Memory B cell (primary cell): ENCODE measurements around the gene C4A.
A peak's percentile ranks its signal among the peaks of the same experiment; 100 is the strongest.
"Not testable (repeated sequence)": the region's sequence is repeated elsewhere in the genome, so short reads cannot be mapped to it uniquely, and the experiment has no call there.

Experiments
- ATAC-seq: fragments of 150-1000 bp; cut with Tn5 transposase; 2 replicates; pipeline ENCODE4 v1.10.0; 2021; ENCODE audit warnings: low read depth, mild to moderate bottlenecking, moderate library complexity
- DNase-seq, 2 donors: peaks; one replicate each; pipeline ENCODE4 v3.0.0; 2022; ENCODE audit warnings: low spot score in 2 of 2
- H3K27ac Mint-ChIP-seq: one replicate; pipeline ENCODE4 v1.8.0; 2022; ENCODE audit warnings: mild to moderate bottlenecking, moderate library complexity, mixed read lengths
- H3K27me3 Mint-ChIP-seq: one replicate; pipeline ENCODE4 v1.8.0; 2022; ENCODE audit warnings: mixed read lengths
- H3K36me3 Mint-ChIP-seq: one replicate; pipeline ENCODE4 v1.8.0; 2022; ENCODE audit warnings: mild to moderate bottlenecking, mixed read lengths
- H3K4me1 Mint-ChIP-seq: one replicate; pipeline ENCODE4 v1.8.0; 2022; ENCODE audit warnings: mixed read lengths
- H3K4me3 Mint-ChIP-seq: one replicate; pipeline ENCODE4 v1.8.0; 2022; ENCODE audit warnings: mild to moderate bottlenecking, moderate library complexity, mixed read lengths
- H3K9me3 Mint-ChIP-seq: one replicate; pipeline ENCODE4 v1.8.0; 2022; ENCODE audit warnings: mixed read lengths

C4A gene

GRCh38 chr6:31968326-31968725, 13.5 kb upstream of the C4A start:
- Mint-ChIP-seq H3K36me3 (peaks cover 33% of the 10 kb centered on the region), H3K4me3 (no peak overlapping the region), H3K4me1 (peaks cover 27% of the 10 kb centered on the region), H3K27ac (no peak overlapping the region), H3K9me3 (no peaks in the 10 kb centered on the region), H3K27me3 (no peaks in the 10 kb centered on the region)
- DNase-seq (no peak), ATAC-seq (no peak)

GRCh38 chr6:31968791-31969711, 12.8 kb upstream of the C4A start:
- ATAC-seq = no peak
- no peaks in the 10 kb centered on the region for H3K9me3 Mint-ChIP-seq
- no peaks in the 10 kb centered on the region for H3K27me3 Mint-ChIP-seq
- no peak overlapping the region for H3K4me3 Mint-ChIP-seq
- peaks cover 29% of the 10 kb centered on the region for H3K36me3 Mint-ChIP-seq
- peak overlapping the region; percentile 100 for H3K27ac Mint-ChIP-seq
- peaks cover 28% of the 10 kb centered on the region for H3K4me1 Mint-ChIP-seq
- DNase-seq = no peak

GRCh38 chr6:31969712-31970603, 11.9 kb upstream of the C4A start:
- Mint-ChIP-seq H3K36me3 (peaks cover 28% of the 10 kb centered on the region), H3K4me1 (peaks cover 30% of the 10 kb centered on the region), H3K27ac (peak overlapping the region; percentile 100), H3K4me3 (peak overlapping the region; percentile 98), H3K27me3 (no peaks in the 10 kb centered on the region), H3K9me3 (no peaks in the 10 kb centered on the region)
- ATAC-seq = no peak
- DNase-seq = no peak

GRCh38 chr6:31970604-31971271, 11.1 kb upstream of the C4A start:
- H3K9me3 Mint-ChIP-seq = no peaks in the 10 kb centered on the region
- H3K4me3 Mint-ChIP-seq = peak overlapping the region; percentile 98
- ATAC-seq (no peak), DNase-seq (no peak)
- H3K27ac Mint-ChIP-seq = peak overlapping the region; percentile 100
- peaks cover 28% of the 10 kb centered on the region for H3K4me1 Mint-ChIP-seq
- no peaks in the 10 kb centered on the region for H3K27me3 Mint-ChIP-seq
- peaks cover 21% of the 10 kb centered on the region for H3K36me3 Mint-ChIP-seq

GRCh38 chr6:31971279-31971992, 10.4 kb upstream of the C4A start:
- peaks cover 19% of the 10 kb centered on the region for H3K36me3 Mint-ChIP-seq
- no peak for ATAC-seq
- H3K27ac Mint-ChIP-seq = peak overlapping the region; percentile 100

GRCh38 chr6:31971993-31972708, 9.7 kb upstream of the C4A start, which contains the start of gene DXO:
Gene DXO, minus strand, starts transcription at chr6:31972138. Its CDS starts 463 bp downstream, at chr6:31971675.
- Mint-ChIP-seq H3K27ac (peak within 1 kb of the TSS; percentile 100), H3K36me3 (peaks cover 14% of the 10 kb centered on the region), H3K4me3 (peak within 1 kb of the TSS; percentile 98), H3K27me3 (no peaks in the 10 kb centered on the region), H3K9me3 (no peaks in the 10 kb centered on the region), H3K4me1 (peaks cover 26% of the 10 kb centered on the region)
- peak; percentile 98 for DNase-seq
- peak; percentile 79 for ATAC-seq

More at GRCh38 chr6:31971279-31971992, 10.4 kb upstream of the C4A start:
- no peaks in the 10 kb centered on the region for H3K9me3 Mint-ChIP-seq
- DNase-seq = no peak
- peaks cover 28% of the 10 kb centered on the region for H3K4me1 Mint-ChIP-seq
- no peaks in the 10 kb centered on the region for H3K27me3 Mint-ChIP-seq
- H3K4me3 Mint-ChIP-seq = peak overlapping the region; percentile 98

GRCh38 chr6:31972709-31973350, 9.0 kb upstream of the C4A start:
- peaks cover 7% of the 10 kb centered on the region for H3K36me3 Mint-ChIP-seq
- H3K4me3 Mint-ChIP-seq = peak overlapping the region; percentile 98
- H3K27ac Mint-ChIP-seq = peak overlapping the region; percentile 100
- DNase-seq (no peak), ATAC-seq (no peak)
- H3K27me3 Mint-ChIP-seq = no peaks in the 10 kb centered on the region
- H3K4me1 Mint-ChIP-seq = peaks cover 26% of the 10 kb centered on the region
- no peaks in the 10 kb centered on the region for H3K9me3 Mint-ChIP-seq

- not testable (repeated sequence) for H3K36me3 Mint-ChIP-seq, H3K4me3 Mint-ChIP-seq, H3K27me3 Mint-ChIP-seq, H3K27ac Mint-ChIP-seq, ATAC-seq, DNase-seq, H3K9me3 Mint-ChIP-seq
- peaks cover 19% of the 10 kb centered on the region for H3K4me1 Mint-ChIP-seq
These were observed 5.8 kb upstream of the C4A start for GRCh38 chr6:31976065-31976464.

GRCh38 chr6:31977816-31978431, 3.9 kb upstream of the C4A start:
- Mint-ChIP-seq H3K27me3 (no peaks in the 10 kb centered on the region), H3K27ac (no peak overlapping the region)

GRCh38 chr6:31978831-31979230, 3.0 kb upstream of the C4A start:
- DNase-seq (no peak), ATAC-seq (no peak)
- peaks cover 7% of the 10 kb centered on the region for H3K4me1 Mint-ChIP-seq
- peaks cover 5% of the 10 kb centered on the region for H3K36me3 Mint-ChIP-seq
- H3K4me3 Mint-ChIP-seq = no peak overlapping the region
- H3K9me3 Mint-ChIP-seq = no peaks in the 10 kb centered on the region
- no peaks in the 10 kb centered on the region for H3K27me3 Mint-ChIP-seq
- H3K27ac Mint-ChIP-seq = peak overlapping the region; percentile 69

More at GRCh38 chr6:31977816-31978431, 3.9 kb upstream of the C4A start:
- no peak overlapping the region for H3K4me3 Mint-ChIP-seq
- ATAC-seq (no peak), DNase-seq (no peak)
- H3K36me3 Mint-ChIP-seq = peaks cover 5% of the 10 kb centered on the region
- H3K4me1 Mint-ChIP-seq = peaks cover 12% of the 10 kb centered on the region
- no peaks in the 10 kb centered on the region for H3K9me3 Mint-ChIP-seq

- H3K27ac Mint-ChIP-seq = no peak overlapping the region
- peaks cover 7% of the 10 kb centered on the region for H3K4me1 Mint-ChIP-seq
- H3K4me3 Mint-ChIP-seq = no peak overlapping the region
- no peak for ATAC-seq
- no peak for DNase-seq
- no peaks in the 10 kb centered on the region for H3K9me3 Mint-ChIP-seq
- peaks cover 5% of the 10 kb centered on the region for H3K36me3 Mint-ChIP-seq
- H3K27me3 Mint-ChIP-seq = no peaks in the 10 kb centered on the region
These were observed 2.5 kb upstream of the C4A start for GRCh38 chr6:31979238-31979898.
